Activated T-cell treated with anti-CD3 and anti-CD28 coated beads, Interleukin-2, amount 50 U/mL, for 72 hours (primary cell): Measurements from ENCODE around the gene LIN37. TPM values are rescaled to one million over a fixed set of nuclear protein-coding genes. Genes with fewer than 3 reads are reported as not detected.
"Not testable (repeated sequence)": the region's sequence is repeated elsewhere in the genome, so short reads cannot be mapped to it uniquely, and the experiment has no call there.

Experiments
- ATAC-seq, 2 donors: fragments of 150-1000 bp; cut with Tn5 transposase; replicated peaks in 1 of 2; 2 replicates each; pipeline ENCODE4 v1.10.0; 2021; ENCODE audit warnings: moderate library complexity in 2 of 2, mild to moderate bottlenecking in 1 of 2
- DNase-seq, 2 donors: peaks; one replicate each; pipeline ENCODE4 v3.0.0; 2021 to 2022; ENCODE audit warnings: mixed read lengths in 1 of 2
- H3K27ac Mint-ChIP-seq: one replicate; pipeline ENCODE4 v1.8.0; 2022; ENCODE audit warnings: mild to moderate bottlenecking, moderate library complexity, mixed read lengths
- H3K27me3 Mint-ChIP-seq: one replicate; pipeline ENCODE4 v1.8.0; 2022; ENCODE audit warnings: low read depth, mixed read lengths
- H3K36me3 Mint-ChIP-seq, 2 donors: one replicate each; pipeline ENCODE4 v1.8.0; 2022; ENCODE audit warnings: mixed read lengths in 2 of 2, mild to moderate bottlenecking in 1 of 2; ENCODE audit not compliant: insufficient read depth in 2 of 2
- H3K4me1 Mint-ChIP-seq: one replicate; pipeline ENCODE4 v1.8.0; 2022; ENCODE audit warnings: low read depth, mixed read lengths
- H3K4me3 Mint-ChIP-seq, 2 donors: one replicate each; pipeline ENCODE4 v1.8.0; 2022; ENCODE audit warnings: mild to moderate bottlenecking in 2 of 2, mixed read lengths in 2 of 2, moderate library complexity in 2 of 2
- H3K9me3 Mint-ChIP-seq, 2 donors: one replicate each; pipeline ENCODE4 v1.8.0; 2022; ENCODE audit warnings: mixed read lengths in 2 of 2
- total RNA-seq, 2 donors: library from RNA; stranded (reverse); gene quantifications; one replicate each; pipeline ENCODE4 v1.2.3, GENCODE V29; 2022

LIN37 gene
- total RNA-seq, 2 donors from 2014 or later: 11.4 to 14.3 TPM

- Mint-ChIP-seq H3K36me3 (peaks cover 18 to 35% of the 10 kb centered on the region in 2 donors), H3K27me3 (no peaks in the 10 kb centered on the region), H3K27ac (peak overlapping the region; percentile 75), H3K9me3 (no peaks in the 10 kb centered on the region), H3K4me3 (no peak overlapping the region), H3K4me1 (peaks cover 25% of the 10 kb centered on the region)
- DNase-seq (no peak), ATAC-seq (no peak)
Observed at GRCh38 chr19:35723671-35724070, 24.7 kb upstream of the LIN37 start.

- not testable (repeated sequence) for DNase-seq, H3K9me3 Mint-ChIP-seq, H3K4me3 Mint-ChIP-seq, H3K27me3 Mint-ChIP-seq, ATAC-seq
- peaks cover 24% of the 10 kb centered on the region for H3K4me1 Mint-ChIP-seq
- H3K36me3 Mint-ChIP-seq: peaks cover 17 to 35% of the 10 kb centered on the region in 2 donors
- peak overlapping the region; percentile 75 for H3K27ac Mint-ChIP-seq
Observed at GRCh38 chr19:35724132-35724531, 24.2 kb upstream of the LIN37 start.

- H3K36me3 Mint-ChIP-seq: peaks cover 15 to 35% of the 10 kb centered on the region in 2 donors
- no peaks in the 10 kb centered on the region for H3K9me3 Mint-ChIP-seq
- no peaks in the 10 kb centered on the region for H3K27me3 Mint-ChIP-seq
- peak overlapping the region; percentile 75 for H3K27ac Mint-ChIP-seq
- DNase-seq (no peak), ATAC-seq (no peak)
- H3K4me1 Mint-ChIP-seq: peaks cover 20% of the 10 kb centered on the region
- H3K4me3 Mint-ChIP-seq: no peak overlapping the region
Observed at GRCh38 chr19:35724560-35724959, 23.8 kb upstream of the LIN37 start.

- no peak for ATAC-seq
- H3K27me3 Mint-ChIP-seq: no peaks in the 10 kb centered on the region
Observed at GRCh38 chr19:35725216-35725861, 23.0 kb upstream of the LIN37 start.

GRCh38 chr19:35727053-35727955 is 21.1 kb upstream of the LIN37 start:
- Mint-ChIP-seq H3K9me3 (no peaks in the 10 kb centered on the region), H3K27ac (no peak overlapping the region), H3K36me3 (peaks cover 18 to 26% of the 10 kb centered on the region in 2 donors), H3K27me3 (no peaks in the 10 kb centered on the region), H3K4me3 (no peak overlapping the region), H3K4me1 (peaks cover 5% of the 10 kb centered on the region)
- ATAC-seq (no peak), DNase-seq (no peak)

More at GRCh38 chr19:35725216-35725861, 23.0 kb upstream of the LIN37 start:
- Mint-ChIP-seq H3K4me1 (peaks cover 14% of the 10 kb centered on the region), H3K4me3 (peak overlapping the region in 1 of 2 donors; percentile 17), H3K36me3 (peaks cover 16 to 35% of the 10 kb centered on the region in 2 donors), H3K9me3 (no peaks in the 10 kb centered on the region), H3K27ac (peak overlapping the region; percentile 23)
- DNase-seq: no peak

GRCh38 chr19:35727956-35728706 is 20.2 kb upstream of the LIN37 start:
- Mint-ChIP-seq H3K27me3 (no peaks in the 10 kb centered on the region), H3K27ac (no peak overlapping the region), H3K9me3 (no peaks in the 10 kb centered on the region), H3K36me3 (peaks cover 18 to 21% of the 10 kb centered on the region in 2 donors), H3K4me3 (no peak overlapping the region), H3K4me1 (no peaks in the 10 kb centered on the region)
- no peak for DNase-seq
- ATAC-seq: no peak

GRCh38 chr19:35729021-35729420 is 19.4 kb upstream of the LIN37 start:
- peaks cover 3% of the 10 kb centered on the region for H3K4me1 Mint-ChIP-seq
- H3K27me3 Mint-ChIP-seq: no peaks in the 10 kb centered on the region
- DNase-seq: no peak
- no peak overlapping the region for H3K4me3 Mint-ChIP-seq
- H3K9me3 Mint-ChIP-seq: no peaks in the 10 kb centered on the region
- ATAC-seq: no peak
- H3K36me3 Mint-ChIP-seq: peaks cover 13 to 16% of the 10 kb centered on the region in 2 donors
- no peak overlapping the region for H3K27ac Mint-ChIP-seq

- H3K4me3 Mint-ChIP-seq: no peak overlapping the region
- DNase-seq (no peak), ATAC-seq (no peak)
- peaks cover 12 to 17% of the 10 kb centered on the region in 2 donors for H3K36me3 Mint-ChIP-seq
- no peaks in the 10 kb centered on the region for H3K9me3 Mint-ChIP-seq
- no peak overlapping the region for H3K27ac Mint-ChIP-seq
- peaks cover 10% of the 10 kb centered on the region for H3K4me1 Mint-ChIP-seq
- no peaks in the 10 kb centered on the region for H3K27me3 Mint-ChIP-seq
Observed at GRCh38 chr19:35729763-35730162, 18.6 kb upstream of the LIN37 start.

- Mint-ChIP-seq H3K4me1 (peaks cover 12% of the 10 kb centered on the region), H3K36me3 (peaks cover 12 to 19% of the 10 kb centered on the region in 2 donors), H3K27me3 (no peaks in the 10 kb centered on the region), H3K27ac (peak overlapping the region; percentile 61), H3K4me3 (no peak overlapping the region), H3K9me3 (no peaks in the 10 kb centered on the region)
- DNase-seq (no peak), ATAC-seq (no peak)
Observed at GRCh38 chr19:35730326-35730725, 18.1 kb upstream of the LIN37 start.

GRCh38 chr19:35731353-35731752 is 17.0 kb upstream of the LIN37 start:
- DNase-seq (no peak), ATAC-seq (peak in 1 of 2 donors; percentile 1)
- Mint-ChIP-seq H3K36me3 (peaks cover 15 to 19% of the 10 kb centered on the region in 2 donors), H3K27me3 (no peaks in the 10 kb centered on the region), H3K4me3 (no peak overlapping the region), H3K27ac (no peak overlapping the region), H3K9me3 (no peaks in the 10 kb centered on the region), H3K4me1 (peaks cover 13% of the 10 kb centered on the region)

GRCh38 chr19:35731779-35732405 is 16.5 kb upstream of the LIN37 start:
- H3K9me3 Mint-ChIP-seq: no peaks in the 10 kb centered on the region
- H3K4me1 Mint-ChIP-seq: peaks cover 18% of the 10 kb centered on the region
- no peaks in the 10 kb centered on the region for H3K27me3 Mint-ChIP-seq
- no peak for DNase-seq
- peaks cover 14 to 23% of the 10 kb centered on the region in 2 donors for H3K36me3 Mint-ChIP-seq
- H3K27ac Mint-ChIP-seq: no peak overlapping the region
- ATAC-seq: peak in 1 of 2 donors; percentile 6
- no peak overlapping the region for H3K4me3 Mint-ChIP-seq

- DNase-seq (no peak), ATAC-seq (no peak)
- Mint-ChIP-seq H3K27ac (no peak overlapping the region), H3K36me3 (peaks cover 13 to 24% of the 10 kb centered on the region in 2 donors), H3K4me3 (no peak overlapping the region), H3K9me3 (no peaks in the 10 kb centered on the region), H3K27me3 (no peaks in the 10 kb centered on the region), H3K4me1 (peaks cover 26% of the 10 kb centered on the region)
Observed at GRCh38 chr19:35732540-35733179, 15.7 kb upstream of the LIN37 start.
